Iris pigment epithelial cell (primary cell): ENCODE data around the gene SLC41A3.

Experiments used
- DNase-seq: peaks from one replicate; pipeline ENCODE4 v3.0.0-alpha.2; 2011; ENCODE audit warnings: low read depth

The SLC41A3 gene

GRCh38 chr3:126025862-126026261 lies 58.1 kb downstream of the SLC41A3 start:
- no peak for DNase-seq

GRCh38 chr3:126025116-126025729 lies 58.7 kb downstream of the SLC41A3 start:
- no peak for DNase-seq

GRCh38 chr3:126024049-126024854 lies 59.7 kb downstream of the SLC41A3 start:
- no peak for DNase-seq

GRCh38 chr3:126023390-126023789 lies 60.5 kb downstream of the SLC41A3 start:
- DNase-seq, result no peak

GRCh38 chr3:126022741-126023359 lies 61.1 kb downstream of the SLC41A3 start:
- no peak for DNase-seq

- DNase-seq, result no peak
Observed at GRCh38 chr3:126021702-126022101, 62.2 kb downstream of the SLC41A3 start.

- DNase-seq, result no peak
Observed at GRCh38 chr3:126021224-126021623, 62.7 kb downstream of the SLC41A3 start.

- DNase-seq, result no peak
Observed at GRCh38 chr3:126019683-126020082, 64.2 kb downstream of the SLC41A3 start.

- DNase-seq, result no peak
Observed at GRCh38 chr3:126018995-126019394, 64.9 kb downstream of the SLC41A3 start.

GRCh38 chr3:126018545-126018944 lies 65.4 kb downstream of the SLC41A3 start:
- DNase-seq, result no peak

GRCh38 chr3:126017362-126017761 lies 66.6 kb downstream of the SLC41A3 start:
- DNase-seq, result no peak

GRCh38 chr3:126016616-126017015 lies 67.3 kb downstream of the SLC41A3 start:
- no peak for DNase-seq

- DNase-seq, result no peak
Observed at GRCh38 chr3:126015075-126015474, 68.8 kb downstream of the SLC41A3 start.

GRCh38 chr3:126014252-126014651 lies 69.7 kb downstream of the SLC41A3 start:
- DNase-seq, result peak; percentile 29

- no peak for DNase-seq
Observed at GRCh38 chr3:126013751-126014156, 70.2 kb downstream of the SLC41A3 start.

GRCh38 chr3:126009181-126009580 lies 74.7 kb downstream of the SLC41A3 start:
- DNase-seq, result no peak

- no peak for DNase-seq
Observed at GRCh38 chr3:126008219-126008618, 75.7 kb downstream of the SLC41A3 start.

GRCh38 chr3:126005951-126006350 lies 78.0 kb downstream of the SLC41A3 start:
- peak; percentile 69 for DNase-seq

- no peak for DNase-seq
Observed at GRCh38 chr3:126004692-126005091, 79.2 kb downstream of the SLC41A3 start.

- no peak for DNase-seq
Observed at GRCh38 chr3:126004217-126004616, 79.7 kb downstream of the SLC41A3 start.

GRCh38 chr3:126003447-126004190 lies 80.3 kb downstream of the SLC41A3 start:
- no peak for DNase-seq

- no peak for DNase-seq
Observed at GRCh38 chr3:126002189-126002588, 81.7 kb downstream of the SLC41A3 start.
